Measurements from ENCODE around the gene GPRIN2.
"Not testable (repeated sequence)": the region's sequence is repeated elsewhere in the genome, so short reads cannot be mapped to it uniquely, and the experiment has no call there.

The GPRIN2 gene

GRCh38 chr10:46515793-46516192, 40.7 kb downstream of the GPRIN2 start:
- Histone ChIP-seq H3K27ac (ENCODE audit: low read depth, low read length) (no peak overlapping the region), H3K9me2 (replicated peaks; ENCODE audit: control insufficient read depth, low read length) (no peaks in the 10 kb centered on the region), H3K9me3 (ENCODE audit: control insufficient read depth, insufficient read depth, low read length) (no peaks in the 10 kb centered on the region), H3K4me3 (ENCODE audit: low read length) (no peak overlapping the region), H3K36me3 (ENCODE audit: control insufficient read depth, low read length) (no peaks in the 10 kb centered on the region), H3F3A (ENCODE audit: control insufficient read depth, insufficient read depth) (no peaks in the 10 kb centered on the region), H4K20me1 (ENCODE audit: control insufficient read depth, insufficient read depth, low read depth, low read length) (no peaks in the 10 kb centered on the region), H3K79me2 (ENCODE audit: control insufficient read depth, low read length) (no peaks in the 10 kb centered on the region), H3K27me3 (ENCODE audit: control insufficient read depth, low read length) (no peaks in the 10 kb centered on the region), H3K4me1 (ENCODE audit: control insufficient read depth, low read length) (no peaks in the 10 kb centered on the region), H3K4me2 (ENCODE audit: low read length) (no peak overlapping the region)
- TF ChIP-seq EZH2phosphoT487 (IDR thresholded peaks at IDR 0.05; ENCODE audit: borderline replicate concordance, low read length), result no peak
- no peak for TF ChIP-seq CTCF (IDR thresholded peaks at IDR 0.05; ENCODE audit: low read depth, low read length, poor library complexity, severe bottlenecking)

GRCh38 chr10:46515366-46515765, 41.1 kb downstream of the GPRIN2 start:
- Histone ChIP-seq H3K9me3 (ENCODE audit: control insufficient read depth, insufficient read depth, low read length) (no peaks in the 10 kb centered on the region), H3K4me3 (ENCODE audit: low read length) (no peak overlapping the region), H3K27ac (ENCODE audit: low read depth, low read length) (no peak overlapping the region), H3F3A (ENCODE audit: control insufficient read depth, insufficient read depth) (no peaks in the 10 kb centered on the region), H3K4me2 (ENCODE audit: low read length) (no peak overlapping the region), H3K79me2 (ENCODE audit: control insufficient read depth, low read length) (no peaks in the 10 kb centered on the region), H3K27me3 (ENCODE audit: control insufficient read depth, low read length) (no peaks in the 10 kb centered on the region), H3K4me1 (ENCODE audit: control insufficient read depth, low read length) (no peaks in the 10 kb centered on the region), H4K20me1 (ENCODE audit: control insufficient read depth, insufficient read depth, low read depth, low read length) (no peaks in the 10 kb centered on the region), H3K9me2 (replicated peaks; ENCODE audit: control insufficient read depth, low read length) (no peaks in the 10 kb centered on the region), H3K36me3 (ENCODE audit: control insufficient read depth, low read length) (no peaks in the 10 kb centered on the region)
- no peak for TF ChIP-seq EZH2phosphoT487 (IDR thresholded peaks at IDR 0.05; ENCODE audit: borderline replicate concordance, low read length)
- no peak for TF ChIP-seq CTCF (IDR thresholded peaks at IDR 0.05; ENCODE audit: low read depth, low read length, poor library complexity, severe bottlenecking)

DNA sequence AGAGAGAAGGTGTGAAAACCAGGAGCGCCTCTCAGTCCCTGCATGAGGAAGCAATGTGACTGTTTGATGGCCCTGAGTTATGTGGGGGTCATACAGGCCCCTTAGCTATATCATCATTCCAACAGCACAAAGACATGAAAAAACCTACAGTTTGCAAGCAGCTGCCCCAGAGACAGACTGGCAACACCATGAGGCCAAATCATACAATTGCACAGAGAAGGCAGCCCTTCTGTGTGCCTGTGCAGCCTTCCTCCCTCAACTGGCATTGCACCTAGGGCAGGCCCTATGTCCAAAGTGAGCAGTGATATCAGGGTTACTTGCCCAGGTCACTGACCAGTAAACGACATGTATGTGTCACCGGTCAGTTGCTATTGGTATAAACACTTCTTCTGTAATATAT, 41.6 kb downstream of the GPRIN2 start:
- no peaks in the 10 kb centered on the region for H3K9me2 ChIP-seq (replicated peaks; ENCODE audit: control insufficient read depth, low read length)
- no peaks in the 10 kb centered on the region for H4K20me1 ChIP-seq (ENCODE audit: control insufficient read depth, insufficient read depth, low read depth, low read length)
- no peaks in the 10 kb centered on the region for H3K9me3 ChIP-seq (ENCODE audit: control insufficient read depth, insufficient read depth, low read length)
- H3K27me3 ChIP-seq (ENCODE audit: control insufficient read depth, low read length), result no peaks in the 10 kb centered on the region
- H3K4me2 ChIP-seq (ENCODE audit: low read length), result no peak overlapping the region
- H3K4me3 ChIP-seq (ENCODE audit: low read length), result no peak overlapping the region
- no peaks in the 10 kb centered on the region for H3K4me1 ChIP-seq (ENCODE audit: control insufficient read depth, low read length)
- H3K79me2 ChIP-seq (ENCODE audit: control insufficient read depth, low read length), result no peaks in the 10 kb centered on the region
- H3K27ac ChIP-seq (ENCODE audit: low read depth, low read length), result no peak overlapping the region
- no peaks in the 10 kb centered on the region for H3F3A ChIP-seq (ENCODE audit: control insufficient read depth, insufficient read depth)
- no peaks in the 10 kb centered on the region for H3K36me3 ChIP-seq (ENCODE audit: control insufficient read depth, low read length)
- TF ChIP-seq EZH2phosphoT487 (IDR thresholded peaks at IDR 0.05; ENCODE audit: borderline replicate concordance, low read length), result no peak

DNA sequence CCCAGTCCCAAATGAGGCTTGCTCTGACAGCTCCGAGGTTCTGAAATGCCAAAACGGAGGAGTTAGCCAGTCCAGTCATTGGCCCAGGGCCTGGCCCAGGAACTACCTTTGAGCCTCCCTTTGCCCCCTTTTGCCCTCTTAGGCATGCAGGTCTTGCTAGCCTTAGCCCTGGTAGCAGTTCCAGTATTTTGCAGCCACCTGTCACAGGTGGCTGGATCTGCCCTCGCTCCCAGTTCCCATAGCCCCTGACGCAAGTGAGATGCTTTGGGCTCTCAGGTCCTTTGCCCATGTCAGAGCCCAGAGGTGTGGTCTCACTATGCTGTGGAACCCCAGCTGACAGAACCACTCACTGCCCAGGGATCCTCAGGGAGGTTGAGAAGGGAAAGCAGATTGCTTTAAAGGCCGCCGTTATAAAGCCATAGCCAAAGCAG, 42.0 kb downstream of the GPRIN2 start:
- H3K27me3 ChIP-seq (ENCODE audit: control insufficient read depth, low read length), result no peaks in the 10 kb centered on the region
- no peaks in the 10 kb centered on the region for H3K9me3 ChIP-seq (ENCODE audit: control insufficient read depth, insufficient read depth, low read length)
- no peak overlapping the region for H3K27ac ChIP-seq (ENCODE audit: low read depth, low read length)
- H3K79me2 ChIP-seq (ENCODE audit: control insufficient read depth, low read length), result no peaks in the 10 kb centered on the region
- H3K9me2 ChIP-seq (replicated peaks; ENCODE audit: control insufficient read depth, low read length), result no peaks in the 10 kb centered on the region
- TF ChIP-seq CTCF (IDR thresholded peaks at IDR 0.05; ENCODE audit: low read depth, low read length, poor library complexity, severe bottlenecking) (no peak), EZH2phosphoT487 (IDR thresholded peaks at IDR 0.05; ENCODE audit: borderline replicate concordance, low read length) (no peak)
- H3F3A ChIP-seq (ENCODE audit: control insufficient read depth, insufficient read depth), result no peaks in the 10 kb centered on the region
- no peaks in the 10 kb centered on the region for H3K36me3 ChIP-seq (ENCODE audit: control insufficient read depth, low read length)
- H3K4me3 ChIP-seq (ENCODE audit: low read length), result no peak overlapping the region
- H3K4me2 ChIP-seq (ENCODE audit: low read length), result no peak overlapping the region
- H3K4me1 ChIP-seq (ENCODE audit: control insufficient read depth, low read length), result no peaks in the 10 kb centered on the region
- H4K20me1 ChIP-seq (ENCODE audit: control insufficient read depth, insufficient read depth, low read depth, low read length), result no peaks in the 10 kb centered on the region

DNA sequence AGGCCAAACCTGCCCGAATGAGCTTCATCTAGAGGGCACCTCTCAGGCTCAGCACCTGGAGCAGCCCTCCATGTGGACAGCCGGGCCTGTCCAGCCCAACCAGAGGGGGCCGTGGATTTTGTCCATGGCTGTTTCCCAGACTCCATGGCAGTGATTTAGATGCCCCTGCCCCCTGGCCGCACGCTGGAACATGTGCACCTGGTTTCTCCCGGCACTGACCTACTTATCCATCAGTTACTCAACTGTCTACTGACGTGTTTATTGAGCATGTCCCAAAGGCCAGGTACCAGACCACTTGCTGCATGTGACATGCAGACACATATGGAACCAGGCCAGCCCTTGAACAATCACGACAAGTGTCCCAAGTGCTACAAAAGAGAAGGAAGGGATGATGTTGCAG, 43.1 kb downstream of the GPRIN2 start:
- not testable (repeated sequence) for H3F3A ChIP-seq (ENCODE audit: control insufficient read depth, insufficient read depth); H3K4me1 ChIP-seq (ENCODE audit: control insufficient read depth, low read length); H3K4me3 ChIP-seq (ENCODE audit: low read length); H3K27ac ChIP-seq (ENCODE audit: low read depth, low read length); H3K4me2 ChIP-seq (ENCODE audit: low read length); H3K9me3 ChIP-seq (ENCODE audit: control insufficient read depth, insufficient read depth, low read length); H4K20me1 ChIP-seq (ENCODE audit: control insufficient read depth, insufficient read depth, low read depth, low read length); H3K79me2 ChIP-seq (ENCODE audit: control insufficient read depth, low read length); H3K9me2 ChIP-seq (replicated peaks; ENCODE audit: control insufficient read depth, low read length); H3K36me3 ChIP-seq (ENCODE audit: control insufficient read depth, low read length); H3K27me3 ChIP-seq (ENCODE audit: control insufficient read depth, low read length)

DNA sequence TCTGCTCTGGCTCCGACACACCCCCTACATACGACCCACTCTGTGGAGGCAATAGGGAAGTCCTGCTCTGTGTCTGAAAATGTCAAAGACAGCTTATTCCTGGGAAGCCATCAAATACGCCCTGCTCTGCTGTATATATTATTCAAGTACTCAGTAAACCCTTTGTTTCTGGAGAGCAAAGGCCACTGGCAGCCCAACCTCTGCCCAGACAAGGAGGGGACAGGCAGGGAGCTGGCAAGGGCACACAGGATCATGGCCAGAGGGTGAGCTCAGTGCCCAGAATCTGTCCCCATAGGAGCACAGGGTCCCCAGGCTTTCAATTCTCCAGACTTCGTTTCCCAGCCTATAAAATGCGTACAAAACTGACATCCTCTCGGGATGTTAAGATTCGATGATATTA, 43.7 kb downstream of the GPRIN2 start:
- H3F3A ChIP-seq (ENCODE audit: control insufficient read depth, insufficient read depth); H3K36me3 ChIP-seq (ENCODE audit: control insufficient read depth, low read length); H3K4me1 ChIP-seq (ENCODE audit: control insufficient read depth, low read length); H3K9me2 ChIP-seq (replicated peaks; ENCODE audit: control insufficient read depth, low read length); H3K9me3 ChIP-seq (ENCODE audit: control insufficient read depth, insufficient read depth, low read length); H3K27me3 ChIP-seq (ENCODE audit: control insufficient read depth, low read length); H3K4me2 ChIP-seq (ENCODE audit: low read length); H3K79me2 ChIP-seq (ENCODE audit: control insufficient read depth, low read length); H3K27ac ChIP-seq (ENCODE audit: low read depth, low read length); H3K4me3 ChIP-seq (ENCODE audit: low read length); H4K20me1 ChIP-seq (ENCODE audit: control insufficient read depth, insufficient read depth, low read depth, low read length): not testable (repeated sequence)

All from DOHH2 (cell line).